Measurements from ENCODE around the gene RCC1. TPM values are rescaled to one million over a fixed set of nuclear protein-coding genes. Genes with fewer than 3 reads are reported as not detected.
"Not testable (repeated sequence)": the region's sequence is repeated elsewhere in the genome, so short reads cannot be mapped to it uniquely, and the experiment has no call there.

Gene RCC1
- total RNA-seq, 1 donor from 2014 or later, result 20.5 TPM

DNA sequence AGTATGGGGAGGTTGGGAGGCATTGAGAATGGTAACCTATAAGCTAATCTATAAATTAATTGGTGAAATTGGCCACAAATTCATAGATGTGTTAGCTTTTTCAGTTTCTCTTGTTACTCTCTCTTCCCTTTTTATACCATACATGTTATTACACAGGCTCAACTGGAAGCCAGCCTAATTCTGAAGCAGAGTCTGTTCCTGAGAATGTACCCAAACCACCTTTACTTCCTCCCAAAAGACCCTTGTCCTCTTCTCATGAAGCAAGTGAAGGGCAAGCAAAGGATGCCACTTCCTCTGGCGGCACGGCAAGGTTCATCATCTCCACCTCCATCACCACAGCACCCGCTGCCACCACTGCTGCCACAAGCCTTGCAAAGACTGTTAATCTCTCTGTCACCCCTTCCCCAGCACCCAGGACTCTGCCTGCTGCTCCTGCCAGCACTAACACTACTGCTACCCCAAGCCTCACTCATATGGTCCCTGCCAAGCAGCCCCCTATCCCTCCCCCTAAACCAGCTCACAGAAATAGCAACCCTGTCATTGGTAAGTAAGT lies 39.5 kb upstream of the RCC1 start:
- DNase-seq (ENCODE audit: low spot score), result no peak
- Mint-ChIP-seq H3K4me3 (ENCODE audit: unreplicated experiment) (no peak overlapping the region), H3K9me3 (ENCODE audit: low read depth) (no peaks in the 10 kb centered on the region), H3K36me3 (ENCODE audit: low read depth) (peaks cover 9% of the 10 kb centered on the region), H3K4me1 (ENCODE audit: low read depth) (no peaks in the 10 kb centered on the region), H3K27ac (ENCODE audit: unreplicated experiment) (no peak overlapping the region), H3K27me3 (ENCODE audit: low read depth) (no peaks in the 10 kb centered on the region)
- TF ChIP-seq, protein P1, sequence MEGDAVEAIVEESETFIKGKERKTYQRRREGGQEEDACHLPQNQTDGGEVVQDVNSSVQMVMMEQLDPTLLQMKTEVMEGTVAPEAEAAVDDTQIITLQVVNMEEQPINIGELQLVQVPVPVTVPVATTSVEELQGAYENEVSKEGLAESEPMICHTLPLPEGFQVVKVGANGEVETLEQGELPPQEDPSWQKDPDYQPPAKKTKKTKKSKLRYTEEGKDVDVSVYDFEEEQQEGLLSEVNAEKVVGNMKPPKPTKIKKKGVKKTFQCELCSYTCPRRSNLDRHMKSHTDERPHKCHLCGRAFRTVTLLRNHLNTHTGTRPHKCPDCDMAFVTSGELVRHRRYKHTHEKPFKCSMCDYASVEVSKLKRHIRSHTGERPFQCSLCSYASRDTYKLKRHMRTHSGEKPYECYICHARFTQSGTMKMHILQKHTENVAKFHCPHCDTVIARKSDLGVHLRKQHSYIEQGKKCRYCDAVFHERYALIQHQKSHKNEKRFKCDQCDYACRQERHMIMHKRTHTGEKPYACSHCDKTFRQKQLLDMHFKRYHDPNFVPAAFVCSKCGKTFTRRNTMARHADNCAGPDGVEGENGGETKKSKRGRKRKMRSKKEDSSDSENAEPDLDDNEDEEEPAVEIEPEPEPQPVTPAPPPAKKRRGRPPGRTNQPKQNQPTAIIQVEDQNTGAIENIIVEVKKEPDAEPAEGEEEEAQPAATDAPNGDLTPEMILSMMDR (IDR thresholded peaks at IDR 0.05), result no peak

DNA sequence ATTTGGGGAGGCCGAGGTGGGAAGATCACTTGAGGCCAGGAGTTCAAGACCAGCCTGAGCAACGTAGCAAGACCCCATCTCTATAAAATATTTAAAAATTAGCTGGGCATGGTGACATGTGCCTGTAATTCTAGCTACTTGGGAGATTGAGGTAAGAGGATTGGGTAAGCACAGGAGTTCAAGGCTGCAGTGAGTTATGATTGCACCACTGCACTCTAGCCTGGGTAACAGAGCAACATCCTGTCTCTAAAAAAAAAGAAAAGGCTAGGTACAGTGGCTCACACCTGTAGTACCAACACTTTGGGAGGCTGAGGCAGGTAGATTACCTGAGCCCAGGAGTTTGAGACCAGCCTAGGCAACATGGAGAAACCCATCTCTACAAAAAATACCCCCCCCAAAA lies 35.7 kb upstream of the RCC1 start:
- H3K27ac Mint-ChIP-seq (ENCODE audit: unreplicated experiment), result no peak overlapping the region
- no peaks in the 10 kb centered on the region for H3K27me3 Mint-ChIP-seq (ENCODE audit: low read depth)
- peaks cover 16% of the 10 kb centered on the region for H3K36me3 Mint-ChIP-seq (ENCODE audit: low read depth)

DNA sequence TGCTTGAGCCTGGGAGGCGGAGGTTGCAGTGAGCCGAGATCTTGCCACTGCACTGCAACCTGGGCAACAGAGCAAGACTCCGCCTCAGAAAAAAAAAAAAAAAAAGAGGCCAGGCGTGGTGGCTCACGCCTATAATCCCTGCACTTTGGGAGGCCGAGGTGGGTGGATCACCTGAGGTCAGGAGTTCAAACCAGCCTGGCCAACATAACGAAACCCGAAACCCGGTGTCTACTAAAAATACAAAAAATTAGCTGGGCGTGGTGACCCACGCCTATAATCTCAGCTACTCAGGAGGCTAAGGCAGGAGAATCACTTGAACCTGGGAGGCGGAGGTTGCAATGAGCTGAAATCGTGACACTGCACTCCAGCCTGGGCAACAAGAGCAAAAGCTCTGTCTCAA lies 26.3 kb upstream of the RCC1 start:
- not testable (repeated sequence) for H3K4me1 Mint-ChIP-seq (ENCODE audit: low read depth)

More for the DNA sequence above, 35.7 kb upstream of the RCC1 start:
- no peak for DNase-seq (ENCODE audit: low spot score)
- Mint-ChIP-seq H3K4me1 (ENCODE audit: low read depth) (peaks cover 3% of the 10 kb centered on the region), H3K4me3 (ENCODE audit: unreplicated experiment) (no peak overlapping the region), H3K9me3 (ENCODE audit: low read depth) (no peaks in the 10 kb centered on the region)
- TF ChIP-seq, protein P1 (IDR thresholded peaks at IDR 0.05), result no peak

DNA sequence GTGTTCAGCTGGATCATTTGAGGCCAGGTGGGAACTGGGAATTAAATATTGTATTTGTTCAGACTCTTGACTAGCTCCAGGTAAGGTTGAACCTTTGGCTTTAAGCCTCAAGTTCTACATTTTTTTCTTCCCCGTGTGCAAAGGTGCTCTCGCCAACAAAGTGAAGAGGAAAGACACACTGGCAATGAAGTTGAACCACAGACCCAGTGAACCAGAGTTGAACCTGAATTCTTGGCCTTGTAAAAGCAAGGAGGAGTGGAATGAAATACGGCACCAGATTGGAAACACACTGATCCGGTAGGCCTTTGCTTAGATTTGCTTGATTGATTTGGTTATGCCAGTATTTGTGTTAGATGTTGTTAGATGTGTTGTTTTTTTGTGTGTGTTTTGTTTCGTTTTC lies 25.5 kb upstream of the RCC1 start:
- Mint-ChIP-seq H3K9me3 (ENCODE audit: low read depth) (no peaks in the 10 kb centered on the region), H3K27ac (ENCODE audit: unreplicated experiment) (no peak overlapping the region), H3K4me1 (ENCODE audit: low read depth) (no peaks in the 10 kb centered on the region), H3K27me3 (ENCODE audit: low read depth) (no peaks in the 10 kb centered on the region), H3K4me3 (ENCODE audit: unreplicated experiment) (no peak overlapping the region), H3K36me3 (ENCODE audit: low read depth) (peaks cover 27% of the 10 kb centered on the region)
- TF ChIP-seq, protein P1 (IDR thresholded peaks at IDR 0.05), result no peak
- no peak for DNase-seq (ENCODE audit: low spot score)

More for the DNA sequence above, 26.3 kb upstream of the RCC1 start:
- H3K9me3 Mint-ChIP-seq (ENCODE audit: low read depth); H3K27me3 Mint-ChIP-seq (ENCODE audit: low read depth); H3K4me3 Mint-ChIP-seq (ENCODE audit: unreplicated experiment); H3K27ac Mint-ChIP-seq (ENCODE audit: unreplicated experiment); DNase-seq (ENCODE audit: low spot score): not testable (repeated sequence)
- H3K36me3 Mint-ChIP-seq (ENCODE audit: low read depth), result peaks cover 27% of the 10 kb centered on the region

DNA sequence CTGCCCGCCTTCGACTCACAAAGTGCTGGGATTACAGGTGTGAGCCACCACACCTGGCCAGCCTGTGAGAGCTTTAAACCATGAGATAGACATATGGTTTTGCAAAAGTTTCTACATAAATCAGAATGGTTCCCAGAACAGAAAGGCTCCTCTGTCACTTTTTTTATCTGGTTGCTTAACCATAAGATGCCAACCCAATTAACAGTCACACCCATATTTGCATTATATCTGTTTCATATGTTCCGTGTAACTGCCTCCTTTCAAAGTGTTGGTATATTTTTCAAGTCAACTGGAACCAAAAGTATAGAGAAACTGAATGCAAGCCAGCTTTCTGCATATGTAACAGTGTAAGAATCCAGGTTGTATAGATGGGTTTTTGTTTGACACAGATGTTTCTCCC lies 23.7 kb upstream of the RCC1 start:
- Mint-ChIP-seq H3K27ac (ENCODE audit: unreplicated experiment) (no peak overlapping the region), H3K4me1 (ENCODE audit: low read depth) (no peaks in the 10 kb centered on the region), H3K4me3 (ENCODE audit: unreplicated experiment) (no peak overlapping the region), H3K27me3 (ENCODE audit: low read depth) (no peaks in the 10 kb centered on the region), H3K36me3 (ENCODE audit: low read depth) (peaks cover 19% of the 10 kb centered on the region), H3K9me3 (ENCODE audit: low read depth) (no peaks in the 10 kb centered on the region)
- TF ChIP-seq, protein P1 (IDR thresholded peaks at IDR 0.05), result no peak
- DNase-seq (ENCODE audit: low spot score), result no peak

DNA sequence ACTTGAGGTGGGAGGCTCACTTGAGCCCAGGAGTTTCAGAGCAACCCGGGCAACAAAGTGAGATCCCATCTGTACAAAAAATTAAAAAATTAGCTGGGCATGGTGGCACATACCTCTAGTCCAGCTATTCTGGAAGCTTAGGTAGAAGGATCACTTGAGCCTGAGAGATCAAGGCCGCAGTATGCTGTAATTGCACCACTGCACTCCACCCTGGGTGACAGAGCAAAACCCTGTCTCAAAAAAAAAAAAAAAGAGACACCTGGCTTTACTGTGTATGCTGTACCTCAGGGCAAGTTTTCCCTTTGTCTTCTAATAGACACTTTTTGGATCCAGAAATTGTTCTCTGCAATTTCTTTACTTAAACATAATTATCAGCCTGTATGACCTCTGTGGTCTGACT lies 23.1 kb upstream of the RCC1 start:
- peaks cover 17% of the 10 kb centered on the region for H3K36me3 Mint-ChIP-seq (ENCODE audit: low read depth)
- no peaks in the 10 kb centered on the region for H3K9me3 Mint-ChIP-seq (ENCODE audit: low read depth)
- peak overlapping the region; percentile 22 for H3K27ac Mint-ChIP-seq (ENCODE audit: unreplicated experiment)

More for the DNA sequence above, 23.1 kb upstream of the RCC1 start:
- TF ChIP-seq, protein P1 (IDR thresholded peaks at IDR 0.05), result no peak
- H3K4me1 Mint-ChIP-seq (ENCODE audit: low read depth), result no peaks in the 10 kb centered on the region
- H3K4me3 Mint-ChIP-seq (ENCODE audit: unreplicated experiment), result no peak overlapping the region
- no peaks in the 10 kb centered on the region for H3K27me3 Mint-ChIP-seq (ENCODE audit: low read depth)
- DNase-seq (ENCODE audit: low spot score), result no peak
